CD4-positive, alpha-beta memory T cell (primary cell): Measurements from ENCODE around the gene PSMD10. TPM values are rescaled to one million over a fixed set of nuclear protein-coding genes. Genes with fewer than 3 reads are reported as not detected.

Source experiments
- CTCF ChIA-PET: fragments of 350-600 bp; sonication (Branson Sonifier 250); formaldehyde crosslinking; loops from one replicate; lab custom pipeline; 2021; ENCODE audit warnings: inconsistent platforms; ENCODE audit not compliant: partially characterized antibody; lab: Charles Lee
- POLR2A ChIA-PET: fragments of 350-600 bp; sonication (Branson Sonifier 250); formaldehyde crosslinking; loops from one replicate; lab custom pipeline; 2021; ENCODE audit not compliant: partially characterized antibody; lab: Charles Lee
- DNase-seq, 5 donors: peaks; one replicate each; pipeline versions ENCODE4 v3.0.0 to v3.0.0-alpha.2; 2020 to 2022; ENCODE audit warnings: mixed read lengths in 1 of 5
- H3K27ac ChIP-seq: one replicate; pipeline ENCODE4 v1.7.0; 2013; ENCODE audit warnings: low read depth, low read length
- H3K27me3 ChIP-seq: 2 replicates; pipeline ENCODE4 v1.7.0; 2013; ENCODE audit warnings: mild to moderate bottlenecking, low read length, moderate library complexity; ENCODE audit not compliant: insufficient read depth
- H3K36me3 ChIP-seq: 2 replicates; pipeline ENCODE4 v1.7.0; 2013; ENCODE audit warnings: mild to moderate bottlenecking, low read length, moderate library complexity; ENCODE audit not compliant: insufficient read depth
- H3K4me1 ChIP-seq: 2 replicates; pipeline ENCODE4 v1.7.0; 2013; ENCODE audit warnings: mild to moderate bottlenecking, low read length, moderate library complexity; ENCODE audit not compliant: insufficient read depth
- H3K4me3 ChIP-seq, 2 donors: one replicate each; pipeline ENCODE4 v1.7.0; 2013; ENCODE audit warnings: low read length in 2 of 2, mild to moderate bottlenecking in 1 of 2
- H3K9me3 ChIP-seq, 2 donors: one replicate each; pipeline ENCODE4 v1.7.0; 2013; ENCODE audit warnings: low read length in 2 of 2, control low read depth in 1 of 2; ENCODE audit not compliant: control insufficient read depth in 1 of 2
- H3K27ac Mint-ChIP-seq, 7 donors: one replicate each; pipeline ENCODE4 v1.8.0; 2020 to 2021; ENCODE audit warnings: mixed read lengths in 7 of 7, mild to moderate bottlenecking in 6 of 7, inconsistent platforms in 3 of 7, moderate library complexity in 3 of 7
- H3K27me3 Mint-ChIP-seq, 2 donors: one replicate each; pipeline ENCODE4 v1.8.0; 2020 to 2021; ENCODE audit warnings: mixed read lengths in 2 of 2
- H3K36me3 Mint-ChIP-seq, 2 donors: one replicate each; pipeline ENCODE4 v1.8.0; 2020 to 2021; ENCODE audit warnings: mixed read lengths in 2 of 2, inconsistent platforms in 1 of 2, mild to moderate bottlenecking in 1 of 2
- H3K4me1 Mint-ChIP-seq, 4 donors: one replicate each; pipeline ENCODE4 v1.8.0; 2020 to 2021; ENCODE audit warnings: mixed read lengths in 4 of 4, mild to moderate bottlenecking in 1 of 4
- H3K4me3 Mint-ChIP-seq, 8 donors: one replicate each; pipeline ENCODE4 v1.8.0; 2020 to 2021; ENCODE audit warnings: mixed read lengths in 8 of 8, mild to moderate bottlenecking in 7 of 8, moderate library complexity in 6 of 8, inconsistent platforms in 3 of 8
- H3K9me3 Mint-ChIP-seq, 8 donors: one replicate each; pipeline ENCODE4 v1.8.0; 2020 to 2021; ENCODE audit warnings: mixed read lengths in 8 of 8, mild to moderate bottlenecking in 5 of 8, inconsistent platforms in 3 of 8, moderate library complexity in 1 of 8
- intact Hi-C: fragments of 100-400 bp; cut with micrococcal nuclease; formaldehyde crosslinking; loops from one replicate; pipeline ENCODE4 v1.15.1; 2023
- polyA plus RNA-seq, 2 donors: library from polyadenylated mRNA; unstranded; fragments of 300-500 nt; fragmentation: Illumina TruSeq; gene quantifications; one replicate each; pipeline ENCODE4 v1.2.3, GENCODE V29; 2021
- total RNA-seq, 2 experiments: library from RNA; stranded (reverse); gene quantifications; one replicate each; pipeline ENCODE4 v1.2.3, GENCODE V29; 2021

The PSMD10 gene
- total and polyA plus RNA-seq, 4 experiments from 2014 or later = 29.0 to 87.8 (median 44.6) TPM

GRCh38 chrX:108105473-108105872, 14.1 kb upstream of the PSMD10 start:
- no peak for DNase-seq
- Mint-ChIP-seq H3K36me3 (peaks cover 2 to 3% of the 10 kb centered on the region in 2 donors), H3K4me3 (no peak overlapping the region), H3K27me3 (no peaks in the 10 kb centered on the region), H3K27ac (no peak overlapping the region), H3K4me1 (peaks cover 0 to 3% (median 0%) of the 10 kb centered on the region in 4 donors), H3K9me3 (peaks cover 0 to 3% (median 0%) of the 10 kb centered on the region in 8 donors)
- intact Hi-C loops = no loop called here
- Histone ChIP-seq H3K27me3 (no peaks in the 10 kb centered on the region), H3K4me3 (no peak overlapping the region), H3K27ac (no peak overlapping the region), H3K36me3 (no peaks in the 10 kb centered on the region), H3K4me1 (no peaks in the 10 kb centered on the region), H3K9me3 (no peaks in the 10 kb centered on the region)
- CTCF ChIA-PET = no interaction called here
- POLR2A ChIA-PET = no interaction called here

GRCh38 chrX:108097380-108097779, 6.0 kb upstream of the PSMD10 start:
- DNase-seq = no peak
- Mint-ChIP-seq H3K27me3 (no peaks in the 10 kb centered on the region), H3K4me1 (peaks cover 0 to 2% (median under 1%) of the 10 kb centered on the region in 4 donors), H3K4me3 (no peak overlapping the region), H3K9me3 (no peaks in the 10 kb centered on the region), H3K27ac (no peak overlapping the region), H3K36me3 (no peaks in the 10 kb centered on the region)
- Histone ChIP-seq H3K27ac (no peak overlapping the region), H3K27me3 (no peaks in the 10 kb centered on the region), H3K36me3 (no peaks in the 10 kb centered on the region), H3K4me1 (peaks cover 2% of the 10 kb centered on the region), H3K9me3 (no peaks in the 10 kb centered on the region), H3K4me3 (no peak overlapping the region)
- ChIA-PET CTCF (no interaction called here), POLR2A (no interaction called here)
- intact Hi-C loops = no loop called here

DNA sequence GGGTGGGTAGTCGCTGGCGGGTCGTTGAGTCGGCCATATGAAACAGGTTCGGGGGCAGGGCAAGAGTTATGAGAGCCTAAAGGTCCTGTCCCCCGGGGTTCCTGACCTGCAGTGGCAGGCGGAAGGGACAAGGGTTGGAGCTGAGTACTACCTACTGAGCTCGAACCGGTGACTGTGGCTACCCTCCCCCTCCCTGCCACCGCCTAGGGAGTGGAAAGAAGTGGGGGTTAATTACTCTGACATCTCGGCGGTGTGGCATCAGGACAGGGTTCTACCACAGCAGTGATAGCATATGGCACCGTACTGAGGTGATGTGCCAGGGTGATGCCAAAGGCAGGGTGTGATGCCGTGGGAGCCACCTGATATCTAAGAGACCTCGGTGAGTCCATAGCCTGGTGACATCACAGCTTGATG, 543 bp upstream of the PSMD10 start:
- no peak for DNase-seq
- CTCF ChIA-PET = no interaction called here
- H3K36me3 Mint-ChIP-seq = peaks cover 4 to 5% of the 10 kb centered on the region in 2 donors
- Histone ChIP-seq H3K36me3 (no peaks in the 10 kb centered on the region), H3K4me3 (peak overlapping the region; percentile 47 to 75), H3K4me1 (peaks cover 22% of the 10 kb centered on the region), H3K27ac (peak overlapping the region; percentile 81), H3K27me3 (no peaks in the 10 kb centered on the region), H3K9me3 (no peaks in the 10 kb centered on the region)
- intact Hi-C loops = loop anchor here (1.0 to 5.0 kb wide), 4 partner anchors 72 to 1481 kb away; partner anchors contain the start of genes PRPS1 and RADX
- H3K27ac Mint-ChIP-seq = no peak overlapping the region
- peaks cover 5 to 17% (median 7%) of the 10 kb centered on the region in 4 donors for H3K4me1 Mint-ChIP-seq
- no peak overlapping the region for H3K4me3 Mint-ChIP-seq
- POLR2A ChIA-PET = interaction anchor here (0.9 to 1.8 kb wide), 12 partner anchors 10 to 973 kb away, joined by 3 to 10 read pairs (median 4); partner anchors contain the start of genes MID2 and RBM41
- no peaks in the 10 kb centered on the region for H3K9me3 Mint-ChIP-seq
- no peaks in the 10 kb centered on the region for H3K27me3 Mint-ChIP-seq

- H3K27ac Mint-ChIP-seq = no peak overlapping the region
- H3K9me3 Mint-ChIP-seq = no peaks in the 10 kb centered on the region
- peaks cover 5 to 17% (median 7%) of the 10 kb centered on the region in 4 donors for H3K4me1 Mint-ChIP-seq
- intact Hi-C loops = loop anchor here (1.0 to 5.0 kb wide), 4 partner anchors 70 to 1480 kb away; partner anchors contain the start of genes PRPS1 and RADX
- CTCF ChIA-PET = no interaction called here
- no peak for DNase-seq
- peaks cover 4 to 5% of the 10 kb centered on the region in 2 donors for H3K36me3 Mint-ChIP-seq
- no peaks in the 10 kb centered on the region for H3K27me3 ChIP-seq
- H3K4me3 ChIP-seq = peak overlapping the region; percentile 48 to 75
- POLR2A ChIA-PET = interaction anchor here (1.0 to 1.8 kb wide), 11 partner anchors 8 to 972 kb away, joined by 3 to 10 read pairs (median 4); partner anchors contain the start of gene RBM41
- H3K4me3 Mint-ChIP-seq = no peak overlapping the region
- H3K27ac ChIP-seq = peak overlapping the region; percentile 81
- no peaks in the 10 kb centered on the region for H3K27me3 Mint-ChIP-seq
- peaks cover 22% of the 10 kb centered on the region for H3K4me1 ChIP-seq
- no peaks in the 10 kb centered on the region for H3K9me3 ChIP-seq
- H3K36me3 ChIP-seq = no peaks in the 10 kb centered on the region
Measured at GRCh38 chrX:108090491-108091263, 665 bp downstream of the PSMD10 start.

DNA sequence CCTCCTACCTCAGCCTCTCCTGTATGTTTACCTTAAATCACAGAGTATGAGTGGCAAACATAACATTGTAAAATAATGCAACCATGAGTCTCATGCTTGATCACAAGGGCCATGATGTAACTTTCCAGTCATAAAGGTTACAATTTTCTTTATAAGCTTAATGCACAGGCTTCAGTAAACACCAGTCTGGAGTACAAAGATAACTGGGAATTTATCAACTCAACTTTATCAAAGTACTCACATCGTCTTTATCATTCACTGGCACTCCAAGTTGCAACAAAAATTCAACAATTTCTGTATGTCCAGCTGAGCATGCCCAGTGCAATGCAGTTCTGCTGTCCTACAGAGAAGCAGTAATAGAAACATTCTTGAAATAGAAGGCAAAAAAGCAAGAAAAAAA, 2.8 kb downstream of the PSMD10 start:
- Histone ChIP-seq H3K36me3 (peaks cover 7% of the 10 kb centered on the region), H3K4me3 (no peak overlapping the region), H3K9me3 (no peaks in the 10 kb centered on the region), H3K27ac (no peak overlapping the region), H3K27me3 (no peaks in the 10 kb centered on the region), H3K4me1 (peaks cover 22% of the 10 kb centered on the region)
- peaks cover 4 to 13% of the 10 kb centered on the region in 2 donors for H3K36me3 Mint-ChIP-seq
- H3K27ac Mint-ChIP-seq = peak overlapping the region in 1 of 7 donors; percentile 26
- no peaks in the 10 kb centered on the region for H3K27me3 Mint-ChIP-seq
- H3K9me3 Mint-ChIP-seq = no peaks in the 10 kb centered on the region
- ChIA-PET POLR2A (no interaction called here), CTCF (interaction anchor here (0.6 kb wide), 1 partner anchor 16 kb away, joined by 3 read pairs; no protein-coding TSS in a partner anchor)
- peaks cover 3 to 17% (median 7%) of the 10 kb centered on the region in 4 donors for H3K4me1 Mint-ChIP-seq
- intact Hi-C loops = no loop called here
- DNase-seq = no peak
- peak overlapping the region in 1 of 8 donors; percentile 20 for H3K4me3 Mint-ChIP-seq

GRCh38 chrX:108087792-108088191, 3.5 kb downstream of the PSMD10 start:
- no peaks in the 10 kb centered on the region for H3K27me3 Mint-ChIP-seq
- ChIA-PET POLR2A (no interaction called here), CTCF (no interaction called here)
- DNase-seq = no peak
- Histone ChIP-seq H3K27ac (no peak overlapping the region), H3K27me3 (no peaks in the 10 kb centered on the region), H3K9me3 (no peaks in the 10 kb centered on the region), H3K4me3 (no peak overlapping the region), H3K4me1 (peaks cover 22% of the 10 kb centered on the region), H3K36me3 (peaks cover 7% of the 10 kb centered on the region)
- no peak overlapping the region for H3K27ac Mint-ChIP-seq
- peaks cover 4 to 13% of the 10 kb centered on the region in 2 donors for H3K36me3 Mint-ChIP-seq
- H3K4me1 Mint-ChIP-seq = peaks cover 3 to 17% (median 7%) of the 10 kb centered on the region in 4 donors
- no peaks in the 10 kb centered on the region for H3K9me3 Mint-ChIP-seq
- intact Hi-C loops = no loop called here
- no peak overlapping the region for H3K4me3 Mint-ChIP-seq

- Mint-ChIP-seq H3K9me3 (no peaks in the 10 kb centered on the region), H3K27ac (no peak overlapping the region), H3K4me3 (no peak overlapping the region), H3K36me3 (peaks cover 10 to 29% of the 10 kb centered on the region in 2 donors), H3K4me1 (no peaks in the 10 kb centered on the region), H3K27me3 (no peaks in the 10 kb centered on the region)
- Histone ChIP-seq H3K4me1 (no peaks in the 10 kb centered on the region), H3K27me3 (no peaks in the 10 kb centered on the region), H3K27ac (no peak overlapping the region), H3K4me3 (no peak overlapping the region), H3K9me3 (no peaks in the 10 kb centered on the region), H3K36me3 (peaks cover 8% of the 10 kb centered on the region)
- POLR2A ChIA-PET = no interaction called here
- CTCF ChIA-PET = no interaction called here
- DNase-seq = no peak
- intact Hi-C loops = no loop called here
Measured at GRCh38 chrX:108081110-108081509, 10.2 kb downstream of the PSMD10 start.
